Thoracic aorta (tissue), 2 donors: ENCODE data around the gene FOXP1. TPM values are rescaled to one million over a fixed set of nuclear protein-coding genes. Genes with fewer than 3 reads are reported as not detected.
A peak's percentile ranks its signal among the peaks of the same experiment; 100 is the strongest.

Experiments used
- ATAC-seq: fragments of 150-250 bp; one replicate; pipeline ENCODE4 v1.8.0; 2017; ENCODE audit warnings: low read depth; ENCODE audit not compliant: insufficient number of reproducible peaks, low FRiP score
- DNase-seq: peaks from one replicate; pipeline ENCODE4 v3.0.0-alpha.2; 2020; ENCODE audit warnings: low spot score
- H3K27ac ChIP-seq, 2 donors: fragments of 200-600 bp; sonication (generic); 1 replicate in 1 of 2; 2 replicates in 1 of 2; pipeline ENCODE4 v1.5.1; 2016; ENCODE audit warnings: mild to moderate bottlenecking in 2 of 2, moderate library complexity in 2 of 2
- H3K27me3 ChIP-seq: fragments of 200-600 bp; sonication (generic); replicated peaks from 2 replicates; pipeline ENCODE4 v1.6.0; 2016; ENCODE audit warnings: mild to moderate bottlenecking; ENCODE audit not compliant: insufficient read depth
- H3K36me3 ChIP-seq: fragments of 200-600 bp; sonication (generic); one replicate; pipeline ENCODE4 v1.5.1; 2016
- H3K4me1 ChIP-seq, 2 donors: fragments of 200-600 bp; sonication (generic); 1 replicate in 1 of 2; 2 replicates in 1 of 2; pipeline versions ENCODE4 v1.5.1 to v1.6.0; 2016; ENCODE audit warnings: low read depth in 2 of 2, mild to moderate bottlenecking in 1 of 2; ENCODE audit not compliant: control insufficient read depth in 1 of 2
- H3K4me3 ChIP-seq: fragments of 200-600 bp; sonication (generic); 2 replicates; pipeline ENCODE4 v1.5.1; 2016; ENCODE audit warnings: mild to moderate bottlenecking
- H3K9me3 ChIP-seq: fragments of 200-600 bp; sonication (generic); 2 replicates; pipeline ENCODE4 v1.5.1; 2016
- total RNA-seq, 2 donors: library from RNA; depleted of rRNA; stranded (reverse); fragments of >200 nt; gene quantifications; one replicate each; pipeline versions ENCODE4 v1.1.0 to v1.2.3, GENCODE V29; 2016
- TF ChIP-seq, protein P1 (sequence below): fragments of 200-600 bp; sonication (generic); IDR thresholded peaks from one replicate; pipeline ENCODE4 v1.5.1; 2019; ENCODE audit warnings: antibody characterized with exemption

FOXP1 gene
- total RNA-seq, 2 donors from 2014 or later, result 176 to 255 TPM

DNA sequence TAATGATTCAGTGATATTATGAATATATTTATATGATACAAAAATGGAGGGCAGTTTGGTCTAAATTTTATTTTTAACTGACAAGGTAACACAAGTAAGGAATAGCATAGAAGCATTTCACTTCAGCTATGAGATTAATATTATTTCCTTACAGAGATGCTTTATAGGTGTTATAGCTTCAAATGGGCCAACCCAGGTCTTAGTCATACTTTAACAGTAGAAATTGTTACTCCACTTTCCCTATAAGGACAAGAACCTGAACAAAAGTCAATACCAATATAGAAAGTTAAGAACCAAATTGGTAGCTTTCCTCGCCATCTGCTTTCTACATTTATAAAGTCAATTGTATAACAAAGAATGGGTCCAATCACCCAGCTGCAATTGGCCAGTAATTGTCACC lies 570.6 kb downstream of the FOXP1 start:
- H3K27ac ChIP-seq, result no peak overlapping the region
- H3K4me1 ChIP-seq, result peaks cover 41 to 71% of the 10 kb centered on the region in 2 donors
- peaks cover 6% of the 10 kb centered on the region for H3K36me3 ChIP-seq
- DNase-seq (no peak), ATAC-seq (no peak)
- H3K27me3 ChIP-seq, result no peaks in the 10 kb centered on the region
- no peaks in the 10 kb centered on the region for H3K9me3 ChIP-seq
- TF ChIP-seq, protein P1, sequence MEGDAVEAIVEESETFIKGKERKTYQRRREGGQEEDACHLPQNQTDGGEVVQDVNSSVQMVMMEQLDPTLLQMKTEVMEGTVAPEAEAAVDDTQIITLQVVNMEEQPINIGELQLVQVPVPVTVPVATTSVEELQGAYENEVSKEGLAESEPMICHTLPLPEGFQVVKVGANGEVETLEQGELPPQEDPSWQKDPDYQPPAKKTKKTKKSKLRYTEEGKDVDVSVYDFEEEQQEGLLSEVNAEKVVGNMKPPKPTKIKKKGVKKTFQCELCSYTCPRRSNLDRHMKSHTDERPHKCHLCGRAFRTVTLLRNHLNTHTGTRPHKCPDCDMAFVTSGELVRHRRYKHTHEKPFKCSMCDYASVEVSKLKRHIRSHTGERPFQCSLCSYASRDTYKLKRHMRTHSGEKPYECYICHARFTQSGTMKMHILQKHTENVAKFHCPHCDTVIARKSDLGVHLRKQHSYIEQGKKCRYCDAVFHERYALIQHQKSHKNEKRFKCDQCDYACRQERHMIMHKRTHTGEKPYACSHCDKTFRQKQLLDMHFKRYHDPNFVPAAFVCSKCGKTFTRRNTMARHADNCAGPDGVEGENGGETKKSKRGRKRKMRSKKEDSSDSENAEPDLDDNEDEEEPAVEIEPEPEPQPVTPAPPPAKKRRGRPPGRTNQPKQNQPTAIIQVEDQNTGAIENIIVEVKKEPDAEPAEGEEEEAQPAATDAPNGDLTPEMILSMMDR, result no peak
- no peak overlapping the region for H3K4me3 ChIP-seq

DNA sequence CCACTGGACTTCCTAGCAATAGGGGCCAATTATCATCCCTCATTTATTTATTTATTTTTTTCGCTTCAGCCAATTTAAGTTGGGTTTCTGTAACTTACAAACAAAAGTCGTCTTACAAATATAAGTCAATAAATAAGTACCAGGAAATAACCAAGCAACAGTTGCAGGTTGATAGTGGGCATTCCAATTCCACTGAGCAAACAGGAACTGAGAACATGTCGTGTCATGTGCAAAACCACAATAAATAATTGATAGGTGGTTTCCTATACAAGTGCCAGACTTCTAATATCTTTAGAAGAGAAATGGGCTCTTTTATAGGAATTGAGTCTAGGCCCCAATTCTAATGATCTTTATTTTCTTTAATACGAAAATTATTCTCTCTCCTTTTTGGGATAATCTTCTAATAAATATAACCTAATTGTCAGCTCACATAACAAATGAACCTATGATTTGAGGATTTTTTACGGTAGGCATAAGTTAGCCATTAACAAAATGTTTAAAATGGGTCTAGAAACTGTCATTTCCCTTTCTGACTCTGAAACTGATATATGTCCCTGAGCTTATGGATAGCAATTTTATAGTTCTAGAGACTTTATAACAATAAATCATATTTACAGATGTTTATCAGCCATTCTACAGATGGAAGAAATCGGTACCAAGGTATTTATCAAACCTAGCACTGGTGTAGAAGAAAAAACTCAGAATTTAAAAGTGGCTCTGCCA lies 571.8 kb downstream of the FOXP1 start:
- Histone ChIP-seq H3K4me1 (peaks cover 46 to 75% of the 10 kb centered on the region in 2 donors), H3K27ac (no peak overlapping the region), H3K4me3 (no peak overlapping the region), H3K9me3 (no peaks in the 10 kb centered on the region), H3K36me3 (peaks cover 6% of the 10 kb centered on the region), H3K27me3 (no peaks in the 10 kb centered on the region)
- no peak for DNase-seq
- ATAC-seq, result no peak
- TF ChIP-seq, protein P1, result no peak

DNA sequence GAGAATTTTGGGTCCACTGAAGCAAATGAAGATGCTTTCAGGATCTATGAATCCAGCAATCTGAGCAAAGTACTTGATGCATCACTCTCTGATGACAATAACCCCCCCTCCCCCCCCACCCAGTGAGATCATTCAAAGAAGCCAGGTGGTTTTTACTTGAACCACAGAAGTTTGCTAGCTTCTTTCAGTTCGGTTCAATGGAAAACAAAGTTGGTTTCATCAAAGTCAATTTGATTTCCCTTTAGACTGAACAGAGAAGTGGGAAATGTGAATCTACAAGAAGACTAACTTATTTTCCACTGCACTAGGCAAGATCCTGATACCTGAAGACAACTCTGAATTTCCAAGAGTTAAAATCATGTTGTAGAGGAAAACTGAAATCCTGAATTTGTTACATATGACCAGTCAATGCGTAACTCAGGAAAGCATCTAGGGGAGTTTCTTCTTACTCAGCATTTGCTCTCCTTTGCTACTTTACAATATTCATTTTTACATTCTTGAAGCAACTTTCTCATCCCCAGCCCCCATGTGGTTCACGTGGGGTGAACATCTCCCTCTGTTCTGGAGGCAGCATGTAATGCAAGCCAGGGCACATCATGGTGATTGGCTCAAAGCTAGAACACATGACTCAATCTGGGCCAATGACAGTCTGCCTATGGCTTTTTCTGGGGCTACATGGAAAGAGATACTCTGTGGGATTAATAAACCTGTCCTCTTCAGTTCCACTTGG lies 572.6 kb downstream of the FOXP1 start:
- ATAC-seq (no peak), DNase-seq (no peak)
- H3K4me1 ChIP-seq, result peaks cover 46 to 74% of the 10 kb centered on the region in 2 donors
- H3K4me3 ChIP-seq, result no peak overlapping the region
- no peaks in the 10 kb centered on the region for H3K27me3 ChIP-seq
- TF ChIP-seq, protein P1, result no peak
- H3K9me3 ChIP-seq, result no peaks in the 10 kb centered on the region
- H3K27ac ChIP-seq, result no peak overlapping the region
- H3K36me3 ChIP-seq, result peaks cover 6% of the 10 kb centered on the region

DNA sequence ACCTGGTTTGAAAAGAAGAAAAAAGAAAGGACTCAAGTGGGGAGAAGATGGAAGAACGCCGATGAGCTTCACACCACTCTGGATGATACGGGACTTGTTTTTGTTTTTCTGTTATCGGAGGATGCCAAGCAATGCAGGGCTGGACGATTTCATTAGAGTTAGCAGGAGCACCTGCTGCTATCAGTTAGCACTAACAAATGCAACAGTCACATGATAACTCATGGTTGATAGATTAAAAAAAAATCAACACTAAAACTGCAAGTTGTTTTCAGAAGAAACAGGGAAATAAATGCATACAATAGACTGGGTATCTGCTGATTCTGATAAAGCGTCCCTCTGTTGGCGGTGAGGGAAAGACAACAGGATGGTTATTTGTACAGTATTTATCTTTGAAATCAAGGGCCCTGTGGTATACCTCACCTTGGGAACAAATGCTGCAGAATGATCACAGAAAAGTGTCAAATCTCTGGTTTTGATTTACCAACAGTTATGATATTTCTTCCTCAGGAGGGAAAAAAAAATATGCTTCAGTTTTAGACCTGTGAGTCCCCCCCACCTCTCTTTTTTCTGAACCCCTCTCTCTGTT lies 575.1 kb downstream of the FOXP1 start:
- no peak for ATAC-seq
- Histone ChIP-seq H3K9me3 (no peaks in the 10 kb centered on the region), H3K4me1 (peaks cover 53 to 87% of the 10 kb centered on the region in 2 donors), H3K27me3 (no peaks in the 10 kb centered on the region), H3K27ac (peak overlapping the region; percentile 44 to 67), H3K4me3 (no peak overlapping the region), H3K36me3 (no peaks in the 10 kb centered on the region)
- TF ChIP-seq, protein P1, result no peak
- no peak for DNase-seq
